ENCODE measurements around the gene FBLN2. TPM values are rescaled to one million over a fixed set of nuclear protein-coding genes. Genes with fewer than 3 reads are reported as not detected.

The FBLN2 gene
- total and polyA plus RNA-seq, 5 donors from 2014 or later, result not detected

DNA sequence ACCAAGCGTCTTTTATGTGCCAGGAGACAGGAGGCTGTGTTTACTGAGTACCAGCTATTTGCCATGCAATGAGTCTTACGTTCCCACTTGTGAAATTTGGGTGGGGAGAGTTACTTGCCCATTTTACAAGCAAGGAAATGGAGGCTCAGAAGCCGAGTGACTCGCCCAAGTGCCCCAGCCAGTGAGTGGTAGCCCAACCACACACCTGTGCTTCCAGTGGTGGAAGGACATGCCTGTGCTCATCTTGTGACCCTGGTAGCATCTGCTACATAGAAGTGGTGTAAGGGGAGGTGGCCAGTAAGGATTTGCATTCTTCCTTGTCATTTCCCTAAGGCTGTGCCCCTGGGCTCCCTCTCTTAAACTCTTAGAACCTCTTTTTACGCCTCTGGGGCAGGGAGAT is 49.3 kb downstream of the FBLN2 start:
- no peak overlapping the region for H3K27ac ChIP-seq (ENCODE audit: insufficient read depth, low read length, poor library complexity, severe bottlenecking)
- Mint-ChIP-seq H3K4me3 (no peak overlapping the region), H3K4me1 (no peaks in the 10 kb centered on the region), H3K27me3 (peaks cover 5% of the 10 kb centered on the region), H3K27ac (no peak overlapping the region), H3K36me3 (no peaks in the 10 kb centered on the region), H3K9me3 (no peaks in the 10 kb centered on the region)
- ATAC-seq (ENCODE audit: low read depth in 2 of 2) (no peak), DNase-seq (no peak)
- H3K4me1 ChIP-seq (ENCODE audit: control insufficient read depth, insufficient read depth, low read length, poor library complexity, severe bottlenecking), result no peaks in the 10 kb centered on the region
- H3K27me3 ChIP-seq (ENCODE audit: control insufficient read depth, insufficient read depth, low read length), result no peaks in the 10 kb centered on the region
- no peaks in the 10 kb centered on the region for H3K9me3 ChIP-seq (ENCODE audit: control insufficient read depth in 2 of 2, low read length in 2 of 2)
- no peaks in the 10 kb centered on the region for H3K36me3 ChIP-seq (ENCODE audit: control insufficient read depth, insufficient read depth, low read length)
- H3K4me3 ChIP-seq (ENCODE audit: low read depth, low read length), result no peak overlapping the region

DNA sequence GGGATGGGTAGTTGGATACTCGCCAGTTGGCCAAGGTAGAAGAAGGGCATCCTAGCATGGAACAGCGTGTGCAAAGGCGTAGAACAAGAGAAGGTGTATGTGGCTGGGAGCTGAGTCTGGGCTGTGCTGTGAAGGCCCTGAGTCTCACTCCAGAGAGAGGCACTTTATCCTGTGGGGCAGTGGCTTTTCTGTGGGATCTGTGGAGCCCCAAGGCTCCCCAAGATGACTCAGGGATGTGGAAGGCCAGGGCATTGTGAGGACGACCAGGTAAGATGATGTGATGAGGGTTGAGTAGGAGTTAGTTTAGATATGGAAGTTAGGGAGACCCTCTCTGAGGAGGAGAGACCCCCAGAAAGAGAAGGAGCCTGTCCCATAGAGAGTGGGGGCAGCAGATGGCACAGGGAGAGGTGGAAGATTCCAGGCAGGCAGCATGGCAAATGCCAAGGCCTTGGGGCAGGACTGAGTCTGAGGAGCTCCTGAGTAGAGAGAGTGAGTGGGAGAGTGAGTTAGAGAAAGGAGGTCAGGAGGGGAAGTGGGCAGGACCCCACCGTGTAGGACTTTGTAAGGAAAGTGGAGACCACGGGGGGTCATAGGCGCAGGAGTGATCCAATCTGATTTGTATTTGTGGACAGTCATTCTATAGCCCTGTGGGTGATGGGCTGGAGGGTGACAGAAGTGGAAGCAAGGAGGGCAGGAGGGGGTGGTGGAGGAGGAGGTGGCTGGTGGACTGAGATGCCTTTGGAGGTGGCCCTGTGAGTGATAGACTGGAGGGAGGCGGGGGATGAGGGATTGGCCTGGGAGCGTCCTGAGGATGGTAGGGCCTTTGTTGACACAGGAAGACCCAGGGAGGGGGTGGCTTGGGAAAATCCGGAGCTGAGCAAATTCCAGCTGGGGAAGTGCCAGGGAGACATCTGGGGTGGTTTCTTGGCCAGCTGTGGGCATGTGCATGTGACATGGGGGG is 50.3 kb downstream of the FBLN2 start:
- no peak overlapping the region for H3K27ac ChIP-seq (ENCODE audit: insufficient read depth, low read length, poor library complexity, severe bottlenecking)
- no peak for ATAC-seq (ENCODE audit: low read depth in 2 of 2)
- Mint-ChIP-seq H3K4me3 (no peak overlapping the region), H3K36me3 (no peaks in the 10 kb centered on the region), H3K27me3 (peaks cover 5% of the 10 kb centered on the region), H3K9me3 (no peaks in the 10 kb centered on the region), H3K4me1 (no peaks in the 10 kb centered on the region), H3K27ac (no peak overlapping the region)
- no peak overlapping the region for H3K4me3 ChIP-seq (ENCODE audit: low read depth, low read length)
- H3K36me3 ChIP-seq (ENCODE audit: control insufficient read depth, insufficient read depth, low read length), result no peaks in the 10 kb centered on the region
- H3K27me3 ChIP-seq (ENCODE audit: control insufficient read depth, insufficient read depth, low read length), result no peaks in the 10 kb centered on the region
- H3K4me1 ChIP-seq (ENCODE audit: control insufficient read depth, insufficient read depth, low read length, poor library complexity, severe bottlenecking), result no peaks in the 10 kb centered on the region
- DNase-seq, result no peak
- H3K9me3 ChIP-seq (ENCODE audit: control insufficient read depth in 2 of 2, low read length in 2 of 2), result no peaks in the 10 kb centered on the region

DNA sequence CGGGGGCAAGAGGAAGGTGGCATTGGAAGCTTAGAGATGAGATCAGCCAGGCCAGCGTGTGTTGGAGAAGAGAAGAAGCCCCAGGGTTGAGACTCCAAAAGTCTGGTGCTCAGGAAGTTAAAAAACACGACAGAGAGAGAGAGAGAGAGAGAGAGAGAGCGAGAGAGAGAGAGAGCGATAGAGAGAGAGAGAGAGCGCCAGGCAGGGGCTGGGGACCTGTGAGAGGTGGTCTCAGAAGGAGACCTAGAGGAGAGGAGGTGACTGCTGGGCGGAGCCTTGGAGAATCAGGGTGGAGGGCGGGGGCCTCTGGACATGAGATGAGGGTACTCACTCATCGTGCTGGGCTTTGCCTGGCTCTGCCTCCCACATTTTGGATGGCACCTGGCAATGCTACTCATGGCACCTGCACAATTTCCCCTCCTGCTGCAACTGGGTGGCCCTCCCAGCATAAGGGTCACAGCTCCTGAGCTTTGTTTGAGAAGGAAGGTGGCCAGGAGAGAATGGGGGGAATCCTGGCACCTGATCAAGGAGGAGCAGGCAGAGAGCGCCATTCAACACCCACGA is 51.0 kb downstream of the FBLN2 start:
- Histone ChIP-seq H3K36me3 (ENCODE audit: control insufficient read depth, insufficient read depth, low read length) (no peaks in the 10 kb centered on the region), H3K9me3 (ENCODE audit: control insufficient read depth in 2 of 2, low read length in 2 of 2) (no peaks in the 10 kb centered on the region), H3K27ac (ENCODE audit: insufficient read depth, low read length, poor library complexity, severe bottlenecking) (no peak overlapping the region), H3K4me3 (ENCODE audit: low read depth, low read length) (no peak overlapping the region), H3K4me1 (ENCODE audit: control insufficient read depth, insufficient read depth, low read length, poor library complexity, severe bottlenecking) (no peaks in the 10 kb centered on the region), H3K27me3 (ENCODE audit: control insufficient read depth, insufficient read depth, low read length) (no peaks in the 10 kb centered on the region)
- ATAC-seq (ENCODE audit: low read depth in 2 of 2) (no peak), DNase-seq (no peak)
- Mint-ChIP-seq H3K27me3 (peaks cover 10% of the 10 kb centered on the region), H3K9me3 (no peaks in the 10 kb centered on the region), H3K4me3 (no peak overlapping the region), H3K4me1 (no peaks in the 10 kb centered on the region), H3K36me3 (no peaks in the 10 kb centered on the region), H3K27ac (peak overlapping the region in 1 of 3 donors; percentile 49)

DNA sequence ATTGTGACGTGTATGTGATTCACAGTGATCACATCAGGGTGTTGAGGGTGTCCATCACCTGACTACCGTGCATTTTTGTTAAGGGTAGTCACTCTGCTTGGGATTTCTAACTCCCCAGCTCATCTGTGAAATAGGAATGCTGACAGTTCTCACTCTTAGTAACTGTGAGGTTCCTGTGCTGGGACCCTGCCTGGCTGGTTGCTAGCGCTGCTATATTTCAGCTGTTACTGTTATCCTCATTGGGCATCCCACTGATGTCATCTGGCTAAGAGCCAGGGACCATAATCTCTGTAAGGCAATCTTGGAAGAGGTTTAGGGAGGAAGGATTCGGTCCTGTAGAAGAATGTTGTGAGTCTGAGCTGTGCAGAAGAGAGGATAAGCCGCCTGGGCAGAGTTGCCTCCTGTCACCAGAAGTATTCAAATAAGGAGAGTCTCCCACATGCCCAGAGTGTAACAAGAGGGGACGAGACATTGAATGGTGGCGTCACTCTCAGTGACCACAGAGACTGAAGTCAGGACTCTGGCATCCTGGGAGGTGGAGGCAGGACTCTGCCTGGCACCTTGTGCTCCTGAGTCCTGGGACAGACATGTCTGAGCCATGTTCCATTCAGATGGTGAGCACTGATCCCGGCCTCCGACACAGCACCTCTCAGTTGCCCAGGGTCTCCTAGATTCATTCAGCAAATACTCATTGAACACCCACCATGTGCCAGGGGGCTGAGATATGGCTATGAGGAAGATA is 52.2 kb downstream of the FBLN2 start:
- H3K4me1 Mint-ChIP-seq, result no peaks in the 10 kb centered on the region
- no peaks in the 10 kb centered on the region for H3K9me3 Mint-ChIP-seq
- no peaks in the 10 kb centered on the region for H3K36me3 ChIP-seq (ENCODE audit: control insufficient read depth, insufficient read depth, low read length)
- ATAC-seq (ENCODE audit: low read depth in 2 of 2), result no peak
- H3K36me3 Mint-ChIP-seq, result no peaks in the 10 kb centered on the region
- no peak overlapping the region for H3K27ac ChIP-seq (ENCODE audit: insufficient read depth, low read length, poor library complexity, severe bottlenecking)
- no peaks in the 10 kb centered on the region for H3K4me1 ChIP-seq (ENCODE audit: control insufficient read depth, insufficient read depth, low read length, poor library complexity, severe bottlenecking)
- no peak for DNase-seq
- no peak overlapping the region for H3K27ac Mint-ChIP-seq
- no peaks in the 10 kb centered on the region for H3K9me3 ChIP-seq (ENCODE audit: control insufficient read depth in 2 of 2, low read length in 2 of 2)
- H3K4me3 Mint-ChIP-seq, result no peak overlapping the region
- no peak overlapping the region for H3K4me3 ChIP-seq (ENCODE audit: low read depth, low read length)
- no peaks in the 10 kb centered on the region for H3K27me3 ChIP-seq (ENCODE audit: control insufficient read depth, insufficient read depth, low read length)
- H3K27me3 Mint-ChIP-seq, result peaks cover 15% of the 10 kb centered on the region

DNA sequence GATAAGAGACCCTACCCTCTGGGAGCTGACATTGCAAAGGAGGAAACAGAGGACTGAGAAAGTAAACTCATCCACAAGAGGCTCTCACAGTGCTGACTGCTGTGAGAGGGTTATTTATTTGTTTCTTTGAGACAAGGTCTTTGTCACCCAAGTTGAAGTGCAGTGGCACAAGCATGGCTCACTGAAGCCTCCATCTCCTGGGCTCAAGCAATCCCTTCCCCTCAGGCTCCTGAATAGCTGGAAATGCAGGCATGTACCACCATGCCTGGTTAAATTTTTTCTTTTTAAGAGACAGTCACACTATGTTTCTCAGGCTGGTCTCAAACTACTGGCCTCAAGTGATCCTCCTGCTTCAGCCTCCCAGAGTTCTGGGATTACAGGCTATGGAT is 52.8 kb downstream of the FBLN2 start:
- no peaks in the 10 kb centered on the region for H3K9me3 ChIP-seq (ENCODE audit: control insufficient read depth in 2 of 2, low read length in 2 of 2)
- Mint-ChIP-seq H3K36me3 (no peaks in the 10 kb centered on the region), H3K4me3 (no peak overlapping the region), H3K27ac (no peak overlapping the region), H3K4me1 (no peaks in the 10 kb centered on the region), H3K27me3 (peaks cover 10% of the 10 kb centered on the region), H3K9me3 (no peaks in the 10 kb centered on the region)
- no peak overlapping the region for H3K27ac ChIP-seq (ENCODE audit: insufficient read depth, low read length, poor library complexity, severe bottlenecking)
- ATAC-seq (ENCODE audit: low read depth in 2 of 2) (no peak), DNase-seq (no peak)
- no peak overlapping the region for H3K4me3 ChIP-seq (ENCODE audit: low read depth, low read length)
- H3K4me1 ChIP-seq (ENCODE audit: control insufficient read depth, insufficient read depth, low read length, poor library complexity, severe bottlenecking), result no peaks in the 10 kb centered on the region
- no peaks in the 10 kb centered on the region for H3K36me3 ChIP-seq (ENCODE audit: control insufficient read depth, insufficient read depth, low read length)
- H3K27me3 ChIP-seq (ENCODE audit: control insufficient read depth, insufficient read depth, low read length), result no peaks in the 10 kb centered on the region

DNA sequence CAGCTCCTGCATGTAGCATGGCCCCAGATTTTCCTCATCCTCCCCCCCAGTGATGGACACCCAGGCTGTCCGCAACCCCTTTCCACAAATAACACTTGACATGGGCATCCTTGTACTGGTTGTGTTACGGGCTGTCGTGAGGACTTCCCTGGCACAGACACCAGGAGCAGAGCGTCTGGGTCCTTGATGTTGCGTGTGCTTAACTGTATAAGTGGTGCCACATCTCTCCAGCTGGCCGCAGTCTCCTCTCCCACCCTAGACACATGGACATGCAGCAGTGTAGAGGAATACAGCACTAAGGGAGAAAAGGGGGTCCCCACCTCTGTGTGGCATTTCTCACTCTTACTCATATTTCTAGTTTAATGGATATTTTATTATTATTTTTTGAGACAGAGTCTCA is 56.6 kb downstream of the FBLN2 start:
- no peaks in the 10 kb centered on the region for H3K27me3 ChIP-seq (ENCODE audit: control insufficient read depth, insufficient read depth, low read length)
- H3K4me3 ChIP-seq (ENCODE audit: low read depth, low read length), result no peak overlapping the region
- no peaks in the 10 kb centered on the region for H3K9me3 ChIP-seq (ENCODE audit: control insufficient read depth in 2 of 2, low read length in 2 of 2)
- no peak overlapping the region for H3K27ac Mint-ChIP-seq
- no peak overlapping the region for H3K4me3 Mint-ChIP-seq
- H3K9me3 Mint-ChIP-seq, result peaks cover 0 to 4% (median 0%) of the 10 kb centered on the region in 7 donors
- no peak for ATAC-seq (ENCODE audit: low read depth in 2 of 2)
- no peak overlapping the region for H3K27ac ChIP-seq (ENCODE audit: insufficient read depth, low read length, poor library complexity, severe bottlenecking)
- H3K4me1 Mint-ChIP-seq, result no peaks in the 10 kb centered on the region
- H3K4me1 ChIP-seq (ENCODE audit: control insufficient read depth, insufficient read depth, low read length, poor library complexity, severe bottlenecking), result no peaks in the 10 kb centered on the region
- H3K36me3 Mint-ChIP-seq, result no peaks in the 10 kb centered on the region
- H3K27me3 Mint-ChIP-seq, result peaks cover 14% of the 10 kb centered on the region
- DNase-seq, result no peak
- no peaks in the 10 kb centered on the region for H3K36me3 ChIP-seq (ENCODE audit: control insufficient read depth, insufficient read depth, low read length)

DNA sequence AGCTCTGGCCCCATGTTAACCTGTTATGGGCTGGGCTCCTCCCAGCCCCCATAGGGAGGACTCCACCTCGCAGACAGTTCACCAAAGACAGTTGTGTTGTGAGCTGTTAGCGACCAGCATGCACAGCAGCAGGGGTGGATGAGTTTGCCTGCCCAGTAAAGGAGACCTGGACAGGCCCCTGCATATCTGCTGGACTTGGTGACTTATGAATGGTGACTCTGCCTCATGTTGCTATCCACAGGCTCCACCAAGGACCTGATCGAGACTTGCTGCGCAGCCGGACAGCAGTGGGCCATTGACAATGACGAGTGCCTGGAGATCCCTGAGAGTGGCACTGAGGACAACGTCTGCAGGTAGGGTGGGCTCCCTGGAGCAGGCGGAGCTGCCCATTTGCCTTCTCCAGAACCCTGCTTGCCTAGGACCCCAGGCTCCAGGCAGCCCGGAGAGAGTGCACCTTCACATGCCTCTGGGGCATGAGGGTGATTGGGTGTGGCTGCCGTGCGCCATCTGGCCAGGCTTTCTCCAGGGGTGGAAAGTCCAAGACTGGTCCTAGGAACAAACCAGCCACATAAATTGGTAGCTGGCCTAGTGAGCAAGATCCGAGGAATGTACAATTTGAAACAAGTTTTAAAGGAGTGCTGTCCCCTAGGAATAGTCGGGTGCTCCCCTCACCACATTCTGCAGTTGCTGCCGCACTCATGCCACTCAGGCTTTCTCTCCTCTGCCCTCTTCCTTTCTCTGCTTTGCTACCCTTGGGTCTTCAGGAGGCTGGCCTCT is 59.1 kb downstream of the FBLN2 start:
- H3K9me3 Mint-ChIP-seq, result peaks cover 0 to 4% (median 0%) of the 10 kb centered on the region in 7 donors
- peaks cover 14% of the 10 kb centered on the region for H3K27me3 Mint-ChIP-seq
- no peak for ATAC-seq (ENCODE audit: low read depth in 2 of 2)
- H3K27ac Mint-ChIP-seq, result peak overlapping the region in 1 of 3 donors; percentile 53
- no peak overlapping the region for H3K4me3 ChIP-seq (ENCODE audit: low read depth, low read length)
- H3K27ac ChIP-seq (ENCODE audit: insufficient read depth, low read length, poor library complexity, severe bottlenecking), result no peak overlapping the region
- H3K27me3 ChIP-seq (ENCODE audit: control insufficient read depth, insufficient read depth, low read length), result no peaks in the 10 kb centered on the region
- no peak overlapping the region for H3K4me3 Mint-ChIP-seq
- H3K4me1 Mint-ChIP-seq, result no peaks in the 10 kb centered on the region
- no peaks in the 10 kb centered on the region for H3K4me1 ChIP-seq (ENCODE audit: control insufficient read depth, insufficient read depth, low read length, poor library complexity, severe bottlenecking)
- no peaks in the 10 kb centered on the region for H3K9me3 ChIP-seq (ENCODE audit: control insufficient read depth in 2 of 2, low read length in 2 of 2)
- H3K36me3 Mint-ChIP-seq, result no peaks in the 10 kb centered on the region
- H3K36me3 ChIP-seq (ENCODE audit: control insufficient read depth, insufficient read depth, low read length), result no peaks in the 10 kb centered on the region
- DNase-seq, result no peak

Data from CD4-positive, CD25-positive, alpha-beta regulatory T cell (primary cell).